Adrenal gland (tissue), 12 donors: ENCODE data around the gene DOCK1. TPM values are rescaled to one million over a fixed set of nuclear protein-coding genes. Genes with fewer than 3 reads are reported as not detected.

Experiments used
- DNase-seq, 7 donors: peaks; one replicate each; pipeline ENCODE4 v3.0.0-alpha.2; 2019 to 2020
- H3K27ac ChIP-seq, 5 donors: fragments of 200-600 bp; sonication (generic) in 4 of 5; 1 replicate in 3 of 5; 2 replicates in 2 of 5; pipeline versions ENCODE4 v1.5.1 to v1.8.0; 2016 to 2020; ENCODE audit warnings: mild to moderate bottlenecking in 1 of 5
- H3K27me3 ChIP-seq: fragments of 200-600 bp; 2 replicates; pipeline ENCODE4 v1.8.0; 2021
- H3K36me3 ChIP-seq, 2 donors: fragments of 200-600 bp; replicated peaks in 1 of 2; 1 replicate in 1 of 2; 2 replicates in 1 of 2; pipeline versions ENCODE4 v1.5.1 to v1.8.0; 2018 to 2022
- H3K4me1 ChIP-seq, 2 donors: fragments of 200-600 bp; replicated peaks in 1 of 2; 1 replicate in 1 of 2; 2 replicates in 1 of 2; pipeline versions ENCODE4 v1.5.1 to v1.8.0; 2018 to 2021
- H3K4me3 ChIP-seq, 4 donors: fragments of 200-600 bp; sonication (generic) in 3 of 4; one replicate each; pipeline ENCODE4 v1.5.1; 2016 to 2018
- H3K9me3 ChIP-seq, 3 donors: fragments of 200-600 bp; sonication (generic) in 1 of 3; replicated peaks in 1 of 3; 1 replicate in 2 of 3; 2 replicates in 1 of 3; pipeline versions ENCODE4 v1.5.1 to v1.8.0; 2016 to 2021
- POLR2A ChIP-seq, 2 donors: fragments of 450-650 bp; IDR thresholded peaks; one replicate each; pipeline ENCODE4 v1.6.1; 2017; ENCODE audit warnings: antibody characterized with exemption in 2 of 2, mild to moderate bottlenecking in 2 of 2, moderate library complexity in 1 of 2
- WGBS, 4 donors: extraction: QIAGEN DNeasy Blood & Tissue Kit in 2 of 4; methylation state at CpG; one replicate each; pipeline versions ENCODE4 v1.1.5 to v1.1.7; 2013 to 2017; 5-methylcytosine and 5-hydroxymethylcytosine counted together
- intact Hi-C, 2 donors: fragments of 100-400 bp; cut with DNase I; formaldehyde crosslinking; loops; one replicate each; pipeline versions ENCODE4 v1.14.1 to v1.15.0; 2022 to 2023
- polyA plus RNA-seq, 3 donors: library from polyadenylated mRNA; stranded (reverse); fragments of 200-250 nt in 2 of 3; fragments of 350-450 nt in 1 of 3; fragmentation: Illumina TruSeq in 1 of 3; extraction: RNeasy Lipid Tissue Mini Kit (QIAGEN cat#74804) in 1 of 3; gene quantifications; one replicate each; pipeline ENCODE4 v1.2.3, GENCODE V29; 2013 to 2014
- total RNA-seq, 9 donors: library from RNA; depleted of rRNA in 4 of 9; stranded (reverse); fragments of >200 nt in 4 of 9; fragments of 120-200 nt in 1 of 9; fragmentation: NEBNext Ultra II Directional in 1 of 9; extraction: Animal tissue kit (Norgen Biotek cat#: 25700) in 1 of 9; gene quantifications; one replicate each; pipeline versions ENCODE4 v1.1.0 to v1.2.4, GENCODE V29; 2013 to 2023
- TF ChIP-seq, protein P1 (sequence below), 6 experiments: fragments of 450-650 bp in 4 of 6; fragments of 200-600 bp in 2 of 6; sonication (generic) in 1 of 6; IDR thresholded peaks; 1 replicate in 5 of 6; 2 replicates in 1 of 6; pipeline versions ENCODE4 v1.5.1 to v1.8.0; 2016 to 2021; ENCODE audit warnings: antibody characterized with exemption in 6 of 6, mild to moderate bottlenecking in 2 of 6, moderate library complexity in 1 of 6
- donor health status: healthy with polysubstance abuse.
- donor health status: Bipolar disorder and iron deficiency.
- donor health status: DM: yes; HTN: yes; CAD: no.
- donor health status: DM: no; HTN: no; CAD: no.
- donor health status: DM: no; HTN: no; CAD: no.
- donor health status: DM: yes; HTN: yes; CAD: no.

DOCK1 gene
- total and polyA plus RNA-seq, 12 donors: 8.1 to 30.4 (median 21.6) TPM

DNA sequence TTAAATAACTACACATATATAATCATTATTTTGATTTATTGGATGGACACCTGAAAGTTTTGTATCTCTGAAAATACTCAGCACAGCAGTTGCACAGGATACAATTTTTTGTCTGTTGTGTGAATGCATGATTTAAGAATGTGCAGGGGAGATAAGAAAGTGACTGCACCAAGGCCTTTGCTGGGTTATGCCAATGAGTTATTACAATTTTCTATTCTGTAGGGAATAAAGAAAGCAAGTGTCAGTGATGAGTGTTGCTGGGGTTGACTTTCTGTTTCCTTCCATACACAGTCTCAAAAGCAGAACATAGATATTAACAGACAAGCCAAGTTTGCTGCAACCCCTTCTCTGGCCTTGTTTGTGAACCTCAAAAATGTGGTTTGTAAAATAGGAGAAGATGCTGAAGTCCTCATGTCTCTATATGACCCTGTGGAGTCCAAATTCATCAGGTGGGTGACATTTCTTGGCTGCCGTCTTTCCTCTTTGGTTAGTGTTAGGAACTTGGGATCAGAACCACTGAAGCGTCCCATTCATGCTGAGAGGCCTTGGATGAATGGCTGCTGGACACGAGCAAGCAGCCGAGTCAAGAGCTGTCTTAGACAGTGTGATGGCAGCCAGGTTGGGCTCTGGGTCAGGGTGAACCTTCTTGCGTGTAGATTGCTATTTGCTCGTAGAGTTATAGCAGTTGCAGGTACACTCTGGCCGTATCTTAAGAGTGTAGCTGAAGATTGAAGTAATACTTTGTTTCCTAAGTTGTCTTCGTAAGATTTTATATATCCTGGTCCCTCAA lies 92.8 kb downstream of the DOCK1 start:
- Histone ChIP-seq H3K27ac (no peak overlapping the region), H3K27me3 (no peaks in the 10 kb centered on the region), H3K4me3 (no peak overlapping the region), H3K4me1 (no peaks in the 10 kb centered on the region), H3K36me3 (peaks cover 0 to 9% of the 10 kb centered on the region in 2 donors), H3K9me3 (no peaks in the 10 kb centered on the region)
- 88 to 93% (median 92%) methylated on average over 8 of the region's 8 CpGs for WGBS, 4 donors
- TF ChIP-seq, protein P1, sequence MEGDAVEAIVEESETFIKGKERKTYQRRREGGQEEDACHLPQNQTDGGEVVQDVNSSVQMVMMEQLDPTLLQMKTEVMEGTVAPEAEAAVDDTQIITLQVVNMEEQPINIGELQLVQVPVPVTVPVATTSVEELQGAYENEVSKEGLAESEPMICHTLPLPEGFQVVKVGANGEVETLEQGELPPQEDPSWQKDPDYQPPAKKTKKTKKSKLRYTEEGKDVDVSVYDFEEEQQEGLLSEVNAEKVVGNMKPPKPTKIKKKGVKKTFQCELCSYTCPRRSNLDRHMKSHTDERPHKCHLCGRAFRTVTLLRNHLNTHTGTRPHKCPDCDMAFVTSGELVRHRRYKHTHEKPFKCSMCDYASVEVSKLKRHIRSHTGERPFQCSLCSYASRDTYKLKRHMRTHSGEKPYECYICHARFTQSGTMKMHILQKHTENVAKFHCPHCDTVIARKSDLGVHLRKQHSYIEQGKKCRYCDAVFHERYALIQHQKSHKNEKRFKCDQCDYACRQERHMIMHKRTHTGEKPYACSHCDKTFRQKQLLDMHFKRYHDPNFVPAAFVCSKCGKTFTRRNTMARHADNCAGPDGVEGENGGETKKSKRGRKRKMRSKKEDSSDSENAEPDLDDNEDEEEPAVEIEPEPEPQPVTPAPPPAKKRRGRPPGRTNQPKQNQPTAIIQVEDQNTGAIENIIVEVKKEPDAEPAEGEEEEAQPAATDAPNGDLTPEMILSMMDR (IDR thresholded peaks at IDR 0.05): no peak
- TF ChIP-seq POLR2A (IDR thresholded peaks at IDR 0.05): no peak
- intact Hi-C loops: no loop called here
- DNase-seq: no peak

DNA sequence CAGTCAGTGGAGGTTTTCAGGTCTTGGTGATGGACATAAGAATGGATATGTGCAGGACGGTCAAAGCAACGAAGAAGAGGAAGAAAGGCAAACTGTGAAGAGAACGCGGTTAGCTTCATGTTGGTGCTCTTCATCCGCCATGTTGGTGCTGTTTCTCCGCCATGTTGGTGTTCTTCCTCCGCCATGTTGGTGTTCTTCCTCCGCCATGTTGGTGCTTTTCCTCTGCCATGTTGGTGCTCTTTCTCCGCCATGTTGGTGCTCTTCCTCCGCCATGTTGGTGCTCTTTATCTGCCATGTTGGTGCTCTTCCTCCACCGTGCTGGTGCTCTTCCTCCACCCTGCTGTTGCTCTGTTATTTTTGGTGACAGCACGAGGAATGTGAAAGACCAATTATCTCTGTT lies 95.4 kb downstream of the DOCK1 start:
- DNase-seq: no peak
- H3K4me1 ChIP-seq: no peaks in the 10 kb centered on the region
- intact Hi-C loops: no loop called here
- H3K9me3 ChIP-seq: no peaks in the 10 kb centered on the region
- peaks cover 0 to 9% of the 10 kb centered on the region in 2 donors for H3K36me3 ChIP-seq
- no peaks in the 10 kb centered on the region for H3K27me3 ChIP-seq
- H3K27ac ChIP-seq: no peak overlapping the region
- TF ChIP-seq, protein P1 (IDR thresholded peaks at IDR 0.05): no peak
- TF ChIP-seq POLR2A (IDR thresholded peaks at IDR 0.05): no peak
- H3K4me3 ChIP-seq: no peak overlapping the region
- 90 to 94% (median 93%) methylated on average over 12 of the region's 12 CpGs for WGBS, 4 donors

DNA sequence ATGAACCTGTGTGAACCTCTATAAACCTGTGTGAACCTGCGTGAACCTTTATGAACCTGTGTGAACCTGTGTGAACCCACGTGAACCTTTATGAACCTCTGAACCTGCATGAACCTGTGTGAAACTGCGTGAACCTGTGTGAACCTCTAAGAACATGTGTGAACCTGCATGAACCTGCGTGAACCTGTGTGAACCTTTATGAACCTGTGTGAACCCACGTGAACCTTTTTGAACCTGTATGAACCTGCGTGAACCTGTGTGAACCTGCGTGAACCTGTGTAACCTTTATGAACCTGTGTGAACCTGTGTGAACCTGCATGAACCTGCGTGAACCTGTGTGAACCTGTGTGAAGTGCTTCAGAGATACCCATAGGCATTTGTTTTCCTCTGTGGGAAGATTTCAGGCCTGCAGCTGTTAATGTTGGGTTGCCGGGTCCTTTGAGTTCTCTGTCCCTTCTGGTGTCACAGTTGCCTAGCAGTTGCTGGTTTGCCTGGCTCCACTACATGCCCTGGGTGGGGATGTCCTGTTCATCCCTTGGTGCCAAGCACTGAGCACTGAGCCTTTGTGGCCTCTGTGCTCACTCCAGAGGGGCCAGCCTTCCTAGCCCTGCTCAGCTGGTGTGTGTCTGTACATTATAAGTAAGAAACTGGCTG lies 97.9 kb downstream of the DOCK1 start:
- intact Hi-C loops: no loop called here
- Histone ChIP-seq H3K36me3 (peaks cover 0 to 9% of the 10 kb centered on the region in 2 donors), H3K4me1 (no peaks in the 10 kb centered on the region), H3K4me3 (no peak overlapping the region), H3K27me3 (no peaks in the 10 kb centered on the region), H3K27ac (no peak overlapping the region), H3K9me3 (no peaks in the 10 kb centered on the region)
- 91 to 99% (median 98%) methylated on average over 9 of the region's 9 CpGs for WGBS, 4 donors
- TF ChIP-seq, protein P1 (IDR thresholded peaks at IDR 0.05): no peak
- TF ChIP-seq POLR2A (IDR thresholded peaks at IDR 0.05): no peak
- DNase-seq: no peak

- Histone ChIP-seq H3K4me1 (no peaks in the 10 kb centered on the region), H3K9me3 (no peaks in the 10 kb centered on the region), H3K4me3 (no peak overlapping the region), H3K36me3 (peaks cover 0 to 3% of the 10 kb centered on the region in 2 donors), H3K27me3 (no peaks in the 10 kb centered on the region), H3K27ac (no peak overlapping the region)
- DNase-seq: no peak
- no peak for TF ChIP-seq POLR2A (IDR thresholded peaks at IDR 0.05)
- TF ChIP-seq, protein P1 (IDR thresholded peaks at IDR 0.05): no peak
- intact Hi-C loops: no loop called here
- 97% methylated on average over 11 of the region's 11 CpGs for WGBS, 4 donors
Measured at GRCh38 chr10:127006453-127006852, 101.2 kb downstream of the DOCK1 start.
